Sciatic nerve (tissue), 2 donors: ENCODE data around the gene MIPEP. TPM values are rescaled to one million over a fixed set of nuclear protein-coding genes. Genes with fewer than 3 reads are reported as not detected.

Source experiments
- ATAC-seq: fragments of 200-7000 bp; cut with Tn5 transposase; one replicate; pipeline ENCODE4 v1.9.1; 2020; ENCODE audit warnings: mild to moderate bottlenecking, moderate library complexity
- DNase-seq: peaks from one replicate; pipeline ENCODE4 v3.0.0-alpha.2; 2020; ENCODE audit warnings: low spot score
- intact Hi-C: fragments of 100-400 bp; cut with DNase I; formaldehyde crosslinking; loops from one replicate; pipeline ENCODE4 v1.14.2; 2022
- total RNA-seq: library from RNA; stranded (reverse); fragmentation: NEBNext Ultra II Directional; extraction: Animal tissue kit (Norgen Biotek cat#: 25700); gene quantifications from one replicate; pipeline ENCODE4 v1.2.1, GENCODE V29; 2021
- donor health status: DM: no; HTN: no; CAD: no.
- donor health status: DM: no; HTN: no; CAD: no.

MIPEP gene
- total RNA-seq, 1 donor from 2014 or later: 11.9 TPM

DNA sequence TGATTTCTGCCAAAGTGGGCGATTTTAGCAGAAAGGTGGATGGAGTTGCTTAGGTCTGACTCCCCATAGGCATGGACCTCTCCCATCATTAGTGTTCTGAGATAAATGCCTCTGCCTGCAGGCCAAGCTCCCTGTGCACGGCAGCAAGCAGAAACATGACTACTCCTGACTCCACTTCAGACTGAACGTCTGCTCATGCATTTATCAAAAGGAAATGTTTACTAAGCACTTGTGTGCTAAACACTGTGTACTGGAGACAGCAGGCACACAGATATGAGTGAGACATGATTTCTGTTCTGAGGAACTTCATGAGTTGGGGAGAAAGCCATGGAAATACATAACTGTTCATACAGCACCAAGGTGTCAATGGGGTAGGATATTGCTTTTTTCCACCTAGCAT lies 149.6 kb downstream of the MIPEP start:
- DNase-seq: no peak
- intact Hi-C loops: no loop called here
- ATAC-seq: no peak

- DNase-seq: no peak
- intact Hi-C loops: no loop called here
- ATAC-seq: no peak
Measured at GRCh38 chr13:23736541-23736940, 152.7 kb downstream of the MIPEP start.

DNA sequence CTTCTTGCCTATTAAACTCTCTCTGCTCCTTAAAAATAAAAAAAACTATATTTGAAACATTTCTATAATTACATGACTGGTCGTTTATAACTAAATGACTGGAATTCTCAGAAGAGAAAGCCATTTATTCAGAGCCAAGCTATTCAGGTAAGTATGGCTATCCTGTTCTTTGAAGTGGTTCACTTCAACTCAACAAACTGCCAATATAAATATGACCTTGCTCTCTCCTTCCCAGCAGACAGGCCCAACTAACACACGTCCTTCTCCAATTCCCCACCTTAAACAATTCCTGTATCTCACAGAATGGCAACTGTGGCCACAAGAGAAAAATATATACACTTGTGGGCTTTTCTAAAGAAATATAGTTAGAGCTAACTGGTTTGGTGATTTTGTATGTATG lies 153.9 kb downstream of the MIPEP start:
- no peak for DNase-seq
- intact Hi-C loops: no loop called here
- ATAC-seq: no peak

- ATAC-seq (no peak), DNase-seq (no peak)
- intact Hi-C loops: no loop called here
Measured at GRCh38 chr13:23731709-23732108, 157.5 kb downstream of the MIPEP start.

GRCh38 chr13:23730251-23730650 lies 158.9 kb downstream of the MIPEP start:
- DNase-seq: no peak
- no peak for ATAC-seq
- intact Hi-C loops: no loop called here

DNA sequence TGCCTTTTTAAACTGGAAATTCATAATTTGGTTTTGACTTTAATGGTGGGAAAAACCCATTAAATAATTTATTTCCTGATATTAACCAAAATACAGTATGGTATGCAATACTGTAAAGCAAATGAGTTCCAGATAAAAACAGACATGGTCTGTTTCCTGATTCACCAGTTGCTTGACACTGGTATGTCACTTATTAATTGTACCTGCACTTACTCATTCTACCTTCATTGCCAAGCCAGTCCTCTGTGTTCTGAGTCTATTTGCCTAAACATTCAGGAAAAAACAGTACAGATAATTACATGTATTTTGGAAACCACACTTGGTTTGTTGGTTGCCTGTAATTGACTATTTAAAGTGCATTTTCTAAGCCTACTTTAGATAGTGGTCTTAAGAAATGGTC lies 159.7 kb downstream of the MIPEP start:
- intact Hi-C loops: no loop called here
- ATAC-seq (no peak), DNase-seq (no peak)

- intact Hi-C loops: no loop called here
- DNase-seq (no peak), ATAC-seq (no peak)
Measured at GRCh38 chr13:23728807-23729206, 160.4 kb downstream of the MIPEP start.

DNA sequence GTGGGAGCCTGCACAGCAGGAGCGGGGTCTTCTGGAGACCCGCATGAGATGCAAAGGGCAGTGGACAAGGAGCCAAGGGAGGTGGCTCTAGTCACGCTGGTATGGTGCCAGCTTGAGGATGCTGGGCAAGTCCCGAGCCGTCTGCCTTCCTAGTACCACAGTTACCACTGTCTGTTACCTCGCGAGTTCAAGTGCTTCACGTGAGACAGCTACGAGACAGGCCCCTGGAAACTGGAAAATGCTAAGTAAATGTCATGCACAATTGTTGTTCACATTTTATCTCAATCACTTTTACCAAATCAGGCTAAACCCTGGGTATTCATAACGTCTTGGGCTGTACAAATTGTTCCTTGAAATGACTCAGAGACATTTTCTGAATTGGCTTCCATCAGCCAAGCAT lies 163.3 kb downstream of the MIPEP start:
- intact Hi-C loops: no loop called here
- DNase-seq (no peak), ATAC-seq (peak; percentile 33)

DNA sequence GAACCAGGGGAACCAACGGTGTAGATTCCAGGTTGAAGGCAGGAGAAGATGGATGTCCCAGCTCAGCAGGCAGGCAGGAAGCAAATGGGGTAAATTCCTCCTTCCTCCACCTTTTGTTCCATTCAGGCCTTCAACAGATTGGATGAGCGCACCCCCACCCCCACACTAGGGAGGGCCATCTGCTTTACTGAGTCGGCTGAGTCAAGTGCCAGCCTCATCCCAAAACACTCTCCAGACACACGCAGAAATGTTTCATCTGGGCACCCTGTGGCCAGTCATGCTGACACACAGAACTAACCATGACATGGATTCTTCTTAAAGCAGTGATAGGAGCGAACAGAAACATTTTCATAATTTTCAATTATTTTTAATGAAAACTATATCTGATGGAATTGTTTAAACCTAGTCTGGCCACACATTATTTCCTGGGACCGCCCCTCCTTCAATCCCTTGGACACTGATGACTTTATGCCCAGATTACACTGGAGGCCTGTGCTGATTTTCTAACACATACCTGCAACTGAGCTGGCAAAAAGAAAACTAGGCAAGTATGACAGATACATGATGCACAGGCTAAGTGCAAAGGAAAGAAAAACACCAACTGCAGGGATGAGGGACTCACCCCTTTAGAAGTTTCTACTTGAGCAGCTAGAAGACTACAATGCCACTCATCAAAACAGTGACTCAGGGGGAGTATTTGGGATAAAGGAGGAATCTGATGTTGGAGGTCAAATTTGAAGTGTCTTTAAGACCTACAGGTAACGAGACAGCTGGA lies 164.8 kb downstream of the MIPEP start:
- intact Hi-C loops: no loop called here
- ATAC-seq: no peak
- DNase-seq: no peak

GRCh38 chr13:23723471-23723870 lies 165.7 kb downstream of the MIPEP start:
- DNase-seq: no peak
- intact Hi-C loops: no loop called here
- ATAC-seq: peak; percentile 43

DNA sequence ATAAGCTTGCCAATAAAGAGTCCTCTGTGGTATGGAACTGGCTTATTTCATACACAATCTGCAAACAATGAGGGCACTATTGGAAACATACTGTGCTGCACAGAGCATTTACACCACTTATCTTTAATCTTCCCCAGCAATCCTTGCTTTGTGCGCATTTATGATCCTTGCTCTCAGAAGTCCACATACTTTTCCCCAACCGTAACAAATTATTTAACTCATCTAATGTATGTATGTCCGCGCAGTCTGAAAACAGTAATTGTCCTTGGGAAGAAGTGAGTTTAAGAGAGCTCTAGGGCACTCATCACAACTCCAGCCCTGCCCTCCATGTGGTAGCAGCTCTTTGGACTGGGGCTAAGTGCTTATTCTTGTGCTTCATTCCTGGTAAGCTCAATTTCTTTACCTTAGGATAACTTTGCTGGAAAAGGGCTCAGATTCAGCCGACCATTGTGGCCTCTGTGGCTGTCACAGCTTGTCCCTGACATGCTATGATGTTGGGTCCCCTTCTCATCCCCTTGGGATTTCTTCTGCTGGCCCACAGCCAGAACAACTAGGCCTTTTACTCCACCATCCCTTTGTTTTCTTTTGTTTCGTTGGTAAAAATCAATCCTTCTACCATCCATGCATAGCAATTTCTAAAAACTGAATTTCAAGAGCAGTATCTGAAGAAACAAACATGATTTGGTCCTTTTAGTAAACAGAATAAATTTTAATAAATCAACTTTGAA lies 166.3 kb downstream of the MIPEP start:
- DNase-seq (no peak), ATAC-seq (no peak)
- intact Hi-C loops: no loop called here

DNA sequence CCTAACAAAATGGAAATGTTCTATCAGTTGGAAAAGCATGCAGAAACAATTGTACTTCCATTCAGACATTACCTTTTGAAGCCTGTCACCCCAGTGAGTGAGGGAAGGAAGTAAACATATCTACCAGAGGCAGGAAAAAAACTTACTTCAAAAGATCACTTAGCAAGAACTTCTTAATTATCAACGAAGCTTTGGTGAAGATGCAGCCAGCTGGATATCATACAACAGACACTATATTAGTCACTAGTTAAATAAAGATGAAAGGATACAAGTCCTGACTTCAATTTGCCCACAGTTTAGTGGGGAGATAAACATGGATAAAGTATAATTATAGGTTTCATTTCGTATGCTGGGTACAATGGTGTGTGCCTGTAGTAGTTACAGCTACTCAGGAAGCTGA lies 170.2 kb downstream of the MIPEP start:
- DNase-seq (no peak), ATAC-seq (no peak)
- intact Hi-C loops: no loop called here

- peak; percentile 23 for ATAC-seq
- no peak for DNase-seq
- intact Hi-C loops: no loop called here
Measured at GRCh38 chr13:23716401-23716800, 172.8 kb downstream of the MIPEP start.

DNA sequence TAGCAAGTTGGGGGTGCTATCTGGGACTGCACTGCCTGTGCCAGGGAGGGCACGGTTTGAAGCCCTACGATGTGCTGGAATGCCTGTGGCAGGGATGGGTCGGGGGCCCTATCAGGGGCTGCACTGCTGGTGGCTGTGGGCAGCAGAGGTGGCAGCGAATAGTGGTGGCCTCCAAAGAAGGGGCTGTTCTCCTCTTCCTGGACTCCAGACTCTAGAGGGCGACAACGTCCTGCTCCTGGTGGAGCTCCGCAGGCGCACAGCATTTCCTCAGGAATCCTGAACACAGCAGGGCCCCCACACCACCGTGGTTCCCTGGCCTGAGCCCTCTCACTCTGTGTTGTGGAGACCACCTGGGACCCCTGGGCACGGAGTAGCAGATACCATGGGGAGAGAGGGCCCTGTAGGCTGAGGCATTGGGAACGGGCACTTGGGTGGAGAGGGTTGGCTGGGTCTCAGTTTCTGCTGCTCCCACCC lies 173.4 kb downstream of the MIPEP start:
- ATAC-seq: peak; percentile 27
- intact Hi-C loops: no loop called here
- DNase-seq: no peak

GRCh38 chr13:23715092-23715761 lies 174.0 kb downstream of the MIPEP start:
- DNase-seq (no peak), ATAC-seq (peak; percentile 11)
- intact Hi-C loops: no loop called here

- DNase-seq (no peak), ATAC-seq (no peak)
- intact Hi-C loops: no loop called here
Measured at GRCh38 chr13:23714672-23715071, 174.5 kb downstream of the MIPEP start.

- DNase-seq (no peak), ATAC-seq (no peak)
- intact Hi-C loops: no loop called here
Measured at GRCh38 chr13:23711355-23711754, 177.8 kb downstream of the MIPEP start.

DNA sequence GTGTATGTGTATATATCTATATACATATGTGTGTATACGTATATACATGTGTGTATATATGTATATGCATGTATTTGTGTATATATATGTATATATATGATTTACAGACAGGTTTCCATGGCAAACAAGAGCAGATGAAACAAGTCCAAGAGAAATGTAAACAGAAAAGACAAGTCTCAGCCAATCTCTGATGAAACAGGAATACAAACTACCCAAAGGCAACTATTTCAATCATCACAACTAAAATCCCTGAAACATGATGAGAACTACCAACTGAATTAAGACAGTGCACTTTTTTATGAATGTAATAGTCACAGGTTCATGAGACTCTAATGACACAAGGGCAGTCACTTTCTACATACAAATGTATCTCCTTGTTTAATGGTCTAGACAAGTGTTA lies 178.8 kb downstream of the MIPEP start:
- ATAC-seq: no peak
- intact Hi-C loops: no loop called here
- DNase-seq: no peak

GRCh38 chr13:23709536-23709935 lies 179.7 kb downstream of the MIPEP start:
- ATAC-seq: no peak
- intact Hi-C loops: no loop called here
- DNase-seq: no peak

DNA sequence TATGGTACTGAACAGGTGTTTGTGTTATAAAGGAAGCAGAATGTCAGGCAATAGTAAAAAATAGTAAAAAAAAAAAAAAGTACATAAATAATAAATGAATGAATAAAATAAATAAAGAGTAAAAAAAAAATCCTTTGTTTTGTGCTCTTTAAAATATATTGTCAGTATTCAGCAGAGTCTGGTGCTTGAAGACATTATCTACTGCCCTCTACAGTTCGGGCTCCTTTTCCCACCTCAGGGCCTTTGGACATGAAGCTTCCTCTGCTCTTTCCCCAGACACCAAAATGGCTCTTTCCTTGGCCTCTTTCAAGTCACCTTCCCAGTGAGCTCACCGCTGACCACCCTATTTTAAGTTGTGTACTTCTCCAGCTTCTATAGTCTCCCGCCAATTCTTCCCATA lies 181.5 kb downstream of the MIPEP start:
- DNase-seq (no peak), ATAC-seq (no peak)
- intact Hi-C loops: no loop called here
